NCI-H2107 (cell line): ENCODE results near the gene LRRC17.
"Not testable (repeated sequence)": the region's sequence is repeated elsewhere in the genome, so short reads cannot be mapped to it uniquely, and the experiment has no call there.

Source experiments
- DNase-seq: peaks from one replicate; lab custom pipeline; 2025; lab: John Stamatoyannopoulos, UW

The LRRC17 gene

DNA sequence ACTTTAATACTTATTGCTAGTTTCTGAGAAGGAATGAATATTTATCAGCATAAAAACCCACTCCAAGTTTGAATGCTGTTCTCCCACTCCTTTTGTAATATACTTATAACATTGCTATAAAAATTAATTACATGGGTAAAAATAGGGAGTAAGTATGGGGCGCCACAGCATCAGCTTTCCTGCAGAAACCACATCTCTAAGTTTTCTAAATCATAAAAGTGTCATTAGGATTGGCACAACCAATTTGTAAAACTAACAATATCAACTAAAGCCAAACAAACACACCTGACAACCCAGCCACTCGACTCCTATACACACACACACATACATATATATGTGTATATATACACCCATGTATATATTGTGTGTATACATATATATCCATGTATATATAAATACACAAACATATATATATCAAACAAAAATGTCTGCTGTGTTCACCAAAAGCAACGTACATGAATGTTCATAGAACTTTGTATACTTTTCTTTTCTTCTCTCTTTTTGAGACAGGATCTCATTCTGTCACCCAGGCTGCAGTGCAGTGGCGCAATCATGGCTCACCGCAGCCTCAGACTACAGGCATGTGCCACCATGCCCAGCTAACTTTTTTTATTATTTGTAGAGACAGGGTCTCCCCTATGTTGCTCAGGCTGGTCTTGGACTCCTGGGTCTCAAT is 14.8 kb upstream of the LRRC17 start:
- DNase-seq: no peak

DNA sequence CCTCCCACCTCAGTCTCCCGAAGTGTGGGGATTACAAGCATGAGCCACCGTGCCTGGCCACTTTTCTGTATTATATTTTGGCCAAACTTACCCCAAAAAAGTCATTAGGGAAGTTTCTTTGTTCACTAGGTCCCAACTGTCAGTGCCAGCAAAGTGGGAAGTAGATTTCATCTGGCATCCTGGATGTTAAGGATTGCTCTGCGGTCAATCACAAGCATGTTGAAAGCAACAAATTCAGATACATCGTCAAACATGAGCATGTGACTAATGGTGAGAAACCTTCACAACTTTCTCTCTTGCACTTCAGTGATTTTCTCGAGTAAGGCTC is 14.3 kb upstream of the LRRC17 start:
- DNase-seq: no peak

DNA sequence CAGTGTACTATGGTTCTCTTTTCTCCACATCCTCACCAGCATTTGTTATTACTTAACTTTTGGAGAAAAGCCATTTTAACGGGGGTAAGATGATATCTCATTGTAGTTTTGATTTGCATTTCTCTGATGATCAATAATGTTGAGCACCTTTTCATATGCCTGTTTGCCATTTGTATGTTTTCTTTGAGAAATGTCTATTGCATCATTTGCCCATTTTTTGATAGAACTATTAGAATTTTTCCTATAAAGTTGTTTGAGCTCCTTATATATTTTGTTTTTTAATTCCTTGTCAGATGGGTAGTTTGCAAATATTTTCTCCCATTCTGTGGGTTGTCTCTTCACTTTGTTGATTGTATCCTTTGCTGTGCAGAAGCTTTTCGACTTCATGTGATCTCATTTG is 10.7 kb upstream of the LRRC17 start:
- DNase-seq: not testable (repeated sequence)

DNA sequence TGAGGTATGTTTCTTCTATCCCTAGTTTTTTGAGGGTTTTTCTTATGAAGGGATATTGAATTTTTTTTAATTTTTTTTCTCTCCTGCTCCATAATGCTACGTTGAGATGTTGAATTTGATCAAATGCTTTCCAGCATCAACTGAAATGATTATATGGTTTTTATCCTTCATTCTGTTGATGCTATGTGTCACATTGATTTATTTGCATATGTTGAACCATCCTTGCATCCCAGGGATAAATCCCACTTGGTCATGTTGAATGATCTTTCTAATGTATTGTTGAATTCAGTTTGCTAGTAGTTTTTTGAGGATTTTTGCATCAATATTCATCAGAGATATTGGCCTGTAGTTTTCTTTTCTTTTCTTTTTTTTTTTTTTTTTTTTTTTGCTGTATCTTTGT is 9.2 kb upstream of the LRRC17 start:
- DNase-seq: not testable (repeated sequence)

DNA sequence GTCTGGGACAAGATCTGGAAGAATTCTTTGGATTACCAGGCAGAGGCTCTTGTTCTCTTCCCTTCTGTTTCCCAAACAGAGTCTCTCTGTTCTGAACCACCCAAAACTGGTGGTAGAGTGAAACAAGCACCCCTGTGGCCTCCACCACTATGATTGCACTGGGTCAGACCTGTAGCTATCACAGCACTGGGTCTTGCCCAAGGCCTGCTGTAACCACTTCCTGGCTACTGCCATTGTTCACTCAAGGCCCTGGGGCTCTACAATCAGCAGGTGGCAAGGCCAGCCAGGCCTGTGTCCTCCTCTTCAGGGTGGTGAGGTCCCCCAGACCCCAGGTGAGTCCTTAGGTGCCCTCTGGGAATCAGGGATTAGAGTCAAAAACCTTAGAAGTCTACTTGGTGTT is 4.1 kb upstream of the LRRC17 start:
- DNase-seq: no peak

DNA sequence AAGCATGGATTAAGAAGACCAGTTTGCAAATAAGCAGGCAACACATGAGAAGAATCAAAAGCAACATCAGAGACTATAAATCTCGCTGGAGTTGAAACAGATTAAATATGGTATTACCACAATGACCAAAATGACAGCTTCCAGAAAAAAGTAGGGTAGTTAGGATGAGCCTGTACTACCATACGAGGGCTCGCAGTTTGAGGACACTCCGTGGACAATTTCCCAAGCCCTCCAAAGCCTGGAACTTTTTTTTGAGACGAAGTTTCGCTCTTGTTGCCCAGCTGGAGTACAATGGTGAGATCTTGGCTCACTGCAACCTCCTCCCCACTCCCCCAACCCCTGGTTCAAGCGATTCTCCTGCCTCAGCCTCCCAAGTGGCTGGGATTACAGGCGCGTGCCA is 1.0 kb downstream of the LRRC17 start:
- DNase-seq: no peak

DNA sequence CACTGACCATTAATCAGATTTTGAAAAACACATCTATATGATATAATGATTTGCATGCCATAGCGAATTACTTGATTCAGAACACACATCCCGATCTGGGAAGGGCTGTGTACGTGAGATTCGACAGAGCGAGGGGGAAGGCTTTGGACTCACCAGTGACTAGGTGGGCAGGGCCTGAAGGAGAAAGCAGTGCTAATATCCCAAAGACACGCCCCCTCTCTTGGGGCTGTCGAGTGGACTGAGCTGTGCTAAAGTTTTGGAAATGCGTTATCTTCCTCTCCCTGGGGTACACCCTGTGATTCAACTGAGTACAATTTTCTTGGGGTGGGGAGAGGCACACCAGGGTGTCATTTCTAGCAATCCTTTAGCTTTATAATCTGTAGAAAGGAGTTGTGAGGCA is 1.8 kb downstream of the LRRC17 start:
- DNase-seq: no peak

DNA sequence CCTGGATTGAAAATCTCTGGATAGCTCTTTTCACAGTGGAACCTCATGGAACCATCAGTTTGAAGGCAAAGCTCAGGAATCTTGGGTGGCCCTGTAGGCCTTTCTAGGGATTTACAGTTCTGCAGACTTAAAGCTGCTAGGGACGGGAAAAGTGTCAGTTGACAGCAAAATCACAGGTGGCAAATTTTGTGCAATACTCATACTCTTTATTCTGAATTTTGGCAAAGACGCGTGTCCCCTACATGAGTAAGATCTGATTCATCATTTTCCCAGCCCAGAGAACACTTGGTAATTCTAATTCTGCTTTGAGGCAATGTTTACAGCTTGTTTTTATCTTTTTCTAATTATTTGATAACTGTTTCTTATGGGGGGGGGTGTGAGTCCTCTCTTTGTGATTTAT is 3.6 kb downstream of the LRRC17 start:
- no peak for DNase-seq

DNA sequence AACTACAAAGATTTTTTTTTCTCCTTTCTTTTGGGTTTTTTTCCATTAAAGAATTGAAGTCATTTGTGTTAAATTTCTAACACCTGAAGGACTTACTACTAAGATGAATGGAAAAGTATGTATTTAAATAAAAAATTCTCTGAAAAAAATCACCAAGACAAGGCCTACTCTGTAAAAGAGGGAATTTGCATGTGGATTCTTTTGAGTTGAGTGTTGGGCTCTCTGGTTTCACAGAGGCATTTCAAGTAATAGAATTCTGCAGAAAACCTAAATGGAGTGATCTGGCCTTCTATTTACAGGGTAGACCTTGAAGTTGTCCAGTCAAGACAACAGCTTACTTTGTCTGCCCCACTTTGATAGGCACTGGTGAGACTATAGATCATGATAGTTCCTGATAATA is 4.1 kb downstream of the LRRC17 start:
- no peak for DNase-seq

DNA sequence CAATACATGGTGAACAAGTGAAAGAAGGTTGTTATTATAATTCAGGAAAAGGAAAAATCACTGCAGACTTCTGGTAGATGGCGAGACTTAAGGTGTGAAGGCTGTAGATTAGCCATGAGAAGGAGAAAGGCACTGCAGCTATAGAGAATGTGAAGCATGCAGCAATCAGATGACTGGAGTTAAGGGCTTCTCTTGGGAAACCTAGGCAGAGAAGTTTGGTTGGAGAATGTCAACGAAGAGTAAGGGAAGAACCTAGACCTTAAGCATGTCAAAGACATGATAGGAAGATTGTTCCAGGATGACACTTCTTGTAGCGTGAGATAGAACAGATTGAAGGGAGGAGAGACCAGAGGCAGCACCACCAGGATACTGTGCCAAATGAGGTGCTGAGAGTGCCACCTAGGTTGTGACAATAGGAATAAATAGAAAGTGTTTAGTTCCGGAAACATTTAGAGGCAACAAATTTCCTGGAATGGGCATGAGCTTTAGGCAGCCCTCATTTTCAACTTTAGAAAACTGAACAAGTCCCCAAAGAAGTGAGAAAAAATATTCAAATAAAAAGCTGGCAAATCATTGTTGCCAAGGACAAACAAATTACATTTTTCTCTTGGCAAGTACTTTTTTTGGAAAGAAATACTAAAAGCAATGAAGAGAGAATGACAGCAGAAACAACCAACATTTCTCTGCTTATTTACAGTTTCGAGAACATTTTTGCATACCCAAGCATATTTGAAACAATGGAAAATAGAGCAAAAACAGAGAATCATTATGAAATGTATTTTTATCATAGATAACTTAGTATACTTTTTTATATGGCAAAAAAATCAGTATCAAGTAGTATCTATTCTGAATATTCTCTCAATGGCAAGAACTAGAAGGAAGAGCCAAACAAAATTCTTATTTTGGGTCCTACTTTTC is 4.9 kb downstream of the LRRC17 start:
- DNase-seq: no peak

DNA sequence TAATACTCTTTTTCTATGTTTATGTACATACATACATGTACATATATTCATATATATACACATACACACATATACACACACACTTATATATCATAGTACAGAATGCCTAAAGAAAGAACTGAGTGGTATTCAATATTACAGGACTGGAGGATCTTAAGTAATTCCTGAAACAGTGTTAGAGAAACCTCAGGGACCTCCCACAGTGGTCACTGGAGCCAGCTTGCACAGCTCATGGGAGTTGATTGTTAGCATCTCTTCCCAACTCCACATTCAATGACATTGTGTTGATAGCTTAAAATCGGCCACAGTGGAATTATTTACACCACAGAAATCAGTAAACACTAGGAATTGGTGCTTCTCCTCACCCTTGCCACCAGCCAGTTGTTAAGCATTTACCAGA is 6.0 kb downstream of the LRRC17 start:
- DNase-seq: no peak

DNA sequence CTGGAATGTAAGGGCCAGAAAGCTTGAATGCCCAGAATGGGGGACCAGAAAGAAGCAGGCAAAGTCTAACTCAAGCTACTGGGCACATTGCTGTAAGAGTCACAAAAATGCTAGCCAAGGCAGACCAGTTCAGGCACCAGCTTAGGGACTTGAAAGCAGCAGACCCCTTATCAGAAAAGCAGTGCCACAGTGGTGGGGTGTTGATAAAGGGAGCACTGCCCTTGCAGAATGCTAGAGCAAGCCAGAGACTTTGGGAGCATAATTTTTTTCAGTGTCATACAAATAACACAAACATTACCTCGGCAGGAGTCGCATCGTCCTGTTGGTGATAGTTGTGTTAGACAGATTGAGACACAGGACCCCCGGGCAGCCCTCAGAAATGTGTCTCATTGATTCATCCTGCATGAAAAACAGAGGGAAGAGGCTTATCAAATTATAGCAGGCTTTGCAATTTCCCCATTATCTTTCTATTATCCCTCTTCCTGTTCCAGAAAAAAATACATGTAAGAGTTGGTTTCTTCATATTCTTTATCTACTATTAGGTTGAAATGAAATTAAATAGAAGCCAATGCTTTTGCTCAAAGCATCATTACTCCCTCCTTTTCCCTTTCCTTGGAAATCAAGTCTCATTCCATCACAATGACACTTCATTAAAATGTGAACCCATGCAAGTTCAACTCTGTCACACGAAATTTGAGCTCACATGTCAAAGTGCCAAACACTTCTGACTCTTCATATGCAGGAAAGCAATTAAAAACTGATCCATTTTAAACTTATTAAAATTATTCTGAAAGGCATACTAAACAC is 13.4 kb downstream of the LRRC17 start:
- no peak for DNase-seq

DNA sequence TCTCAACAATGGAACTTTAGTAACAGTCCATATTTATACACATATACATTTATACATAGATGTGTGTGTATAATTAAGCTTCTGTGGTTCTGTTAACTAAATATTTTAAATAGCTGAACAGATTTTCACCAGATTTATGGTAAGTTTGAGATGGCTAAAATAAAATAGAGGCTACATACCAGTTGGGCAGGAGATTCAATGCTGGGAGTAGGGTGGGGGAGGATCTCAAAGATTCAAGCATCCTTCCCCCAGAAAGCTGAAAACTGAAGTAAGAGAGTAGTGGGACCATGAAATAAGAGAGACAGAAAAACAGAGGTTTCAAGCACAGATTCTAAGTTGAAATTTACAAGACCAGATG is 14.0 kb downstream of the LRRC17 start:
- no peak for DNase-seq

DNA sequence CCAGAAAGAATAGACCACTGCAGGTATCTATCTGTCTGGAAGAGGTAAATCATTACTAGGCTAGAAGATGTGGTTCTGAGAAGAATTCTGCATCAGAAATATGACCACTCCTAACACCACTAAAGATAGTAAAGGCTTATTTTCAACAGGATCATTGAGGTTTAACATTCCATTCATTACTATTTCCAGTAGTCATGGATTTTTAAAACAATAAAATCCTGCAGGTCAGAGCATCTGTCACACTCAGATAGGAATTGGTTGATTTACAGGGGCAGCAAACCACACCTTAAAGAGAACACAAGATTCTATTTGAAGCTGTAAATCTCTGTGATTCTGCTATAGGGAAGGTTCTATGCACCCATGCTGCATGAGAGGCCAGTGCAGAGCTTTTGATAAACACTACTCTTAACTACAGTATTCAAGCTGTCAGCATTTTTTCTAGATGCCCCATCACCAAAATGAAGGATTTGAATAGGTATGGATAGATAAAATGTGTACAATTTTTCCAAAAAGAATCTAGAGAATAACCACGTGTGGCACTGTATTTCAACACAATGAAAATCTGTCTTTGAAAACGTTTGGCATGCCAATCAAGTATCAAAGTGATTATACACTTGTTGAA is 14.6 kb downstream of the LRRC17 start:
- no peak for DNase-seq

DNA sequence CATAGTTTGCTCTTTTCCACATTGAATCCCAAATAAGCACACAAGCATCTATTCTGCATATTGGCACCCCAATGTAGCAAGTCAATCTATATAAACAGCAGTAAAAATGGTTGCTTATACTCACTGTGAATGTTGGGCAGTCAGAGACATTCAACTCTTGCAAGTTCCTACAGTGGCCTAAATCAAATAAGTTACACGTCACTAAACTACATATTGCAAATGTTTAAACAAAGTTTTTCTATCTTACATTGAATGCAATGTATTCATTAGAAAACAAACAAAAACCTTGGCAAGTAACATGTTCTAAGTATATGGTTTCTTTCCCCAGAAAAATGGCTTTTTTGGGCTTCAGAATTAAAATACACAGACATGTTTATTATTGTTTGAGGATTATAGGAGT is 19.0 kb downstream of the LRRC17 start:
- no peak for DNase-seq

DNA sequence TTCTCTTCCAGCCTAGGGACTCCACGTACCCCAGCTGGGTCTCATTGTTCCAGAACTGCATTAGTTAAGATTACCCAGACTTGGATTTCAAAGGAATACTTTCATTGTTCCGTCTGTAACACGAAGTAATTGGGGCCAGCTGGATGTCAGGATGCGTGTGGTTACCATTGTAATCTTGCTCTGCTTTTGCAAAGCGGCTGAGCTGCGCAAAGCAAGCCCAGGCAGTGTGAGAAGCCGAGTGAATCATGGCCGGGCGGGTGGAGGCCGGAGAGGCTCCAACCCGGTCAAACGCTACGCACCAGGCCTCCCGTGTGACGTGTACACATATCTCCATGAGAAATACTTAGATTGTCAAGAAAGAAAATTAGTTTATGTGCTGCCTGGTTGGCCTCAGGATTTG is 21.0 kb downstream of the LRRC17 start:
- DNase-seq: peak; percentile 4

DNA sequence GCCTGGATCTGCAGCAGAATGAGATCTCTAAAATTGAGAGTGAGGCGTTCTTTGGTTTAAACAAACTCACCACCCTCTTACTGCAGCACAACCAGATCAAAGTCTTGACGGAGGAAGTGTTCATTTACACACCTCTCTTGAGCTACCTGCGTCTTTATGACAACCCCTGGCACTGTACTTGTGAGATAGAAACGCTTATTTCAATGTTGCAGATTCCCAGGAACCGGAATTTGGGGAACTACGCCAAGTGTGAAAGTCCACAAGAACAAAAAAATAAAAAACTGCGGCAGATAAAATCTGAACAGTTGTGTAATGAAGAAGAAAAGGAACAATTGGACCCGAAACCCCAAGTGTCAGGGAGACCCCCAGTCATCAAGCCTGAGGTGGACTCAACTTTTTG is 21.4 kb downstream of the LRRC17 start:
- DNase-seq: no peak

DNA sequence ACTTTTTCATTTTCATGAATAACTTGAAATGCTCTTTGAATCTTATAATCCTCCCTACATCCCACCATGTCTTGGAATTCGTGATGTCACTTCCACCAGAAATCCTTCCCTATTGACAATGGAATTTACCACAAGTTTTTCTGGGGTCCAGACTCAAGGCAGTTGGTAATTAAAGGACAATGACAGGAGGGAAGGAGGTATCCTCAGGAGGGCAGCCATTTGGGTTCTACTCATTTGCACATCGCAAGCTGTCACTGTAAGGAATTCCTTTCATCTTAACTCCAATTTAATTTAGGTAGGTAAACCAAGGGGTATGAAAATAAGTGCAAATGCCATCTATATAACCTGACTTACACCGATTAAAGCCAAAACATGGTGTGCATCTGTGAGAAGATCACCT is 21.9 kb downstream of the LRRC17 start:
- DNase-seq: no peak

DNA sequence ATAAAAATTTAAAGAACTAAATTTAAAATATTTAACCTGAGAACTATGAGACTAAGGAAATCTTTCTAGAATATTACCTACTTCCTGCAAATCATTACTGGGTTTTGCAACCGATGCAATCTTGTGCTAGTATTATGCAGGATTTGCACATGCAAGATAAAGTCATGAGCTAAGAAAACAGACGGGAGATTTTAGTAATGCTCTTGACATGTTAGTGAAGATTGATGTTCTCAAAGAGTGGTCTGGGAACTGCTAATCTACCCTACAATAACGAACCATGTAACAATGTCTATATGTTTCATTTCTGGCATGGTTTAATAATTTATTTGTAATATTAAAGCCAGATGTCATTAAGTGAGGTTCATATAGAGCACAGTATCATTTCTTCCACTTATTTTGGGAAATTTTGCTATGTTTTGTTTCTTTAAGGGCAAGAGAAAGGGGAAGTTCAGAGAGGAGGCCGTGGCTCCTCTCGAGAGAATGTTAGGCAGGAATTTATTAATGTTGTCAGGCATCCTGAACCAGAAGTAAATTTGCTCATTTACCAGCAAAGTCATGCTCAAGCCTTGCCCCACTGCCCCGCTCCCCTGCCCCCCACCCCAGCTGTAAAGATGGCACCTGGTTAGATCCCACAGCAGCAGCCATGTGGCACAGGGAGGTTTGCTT is 22.8 kb downstream of the LRRC17 start:
- no peak for DNase-seq

DNA sequence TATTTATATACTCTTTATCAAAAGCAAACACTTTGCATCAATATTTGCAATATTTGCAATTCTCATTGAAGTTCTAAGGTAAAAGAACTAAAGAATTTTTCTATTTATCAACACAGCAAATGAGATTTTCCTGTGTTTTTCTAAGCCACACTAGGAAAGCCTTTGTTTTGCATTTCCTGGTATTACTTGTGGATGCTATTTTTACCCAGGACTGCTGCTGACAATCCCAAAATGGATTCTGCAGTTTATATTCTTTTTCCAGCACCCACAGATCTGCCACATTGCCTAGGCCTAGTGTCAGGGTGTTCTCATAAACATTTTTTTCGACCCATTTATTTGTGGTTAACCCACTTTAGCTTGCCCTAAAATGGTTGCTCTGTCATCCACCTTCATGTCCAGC is 25.9 kb downstream of the LRRC17 start:
- DNase-seq: no peak

DNA sequence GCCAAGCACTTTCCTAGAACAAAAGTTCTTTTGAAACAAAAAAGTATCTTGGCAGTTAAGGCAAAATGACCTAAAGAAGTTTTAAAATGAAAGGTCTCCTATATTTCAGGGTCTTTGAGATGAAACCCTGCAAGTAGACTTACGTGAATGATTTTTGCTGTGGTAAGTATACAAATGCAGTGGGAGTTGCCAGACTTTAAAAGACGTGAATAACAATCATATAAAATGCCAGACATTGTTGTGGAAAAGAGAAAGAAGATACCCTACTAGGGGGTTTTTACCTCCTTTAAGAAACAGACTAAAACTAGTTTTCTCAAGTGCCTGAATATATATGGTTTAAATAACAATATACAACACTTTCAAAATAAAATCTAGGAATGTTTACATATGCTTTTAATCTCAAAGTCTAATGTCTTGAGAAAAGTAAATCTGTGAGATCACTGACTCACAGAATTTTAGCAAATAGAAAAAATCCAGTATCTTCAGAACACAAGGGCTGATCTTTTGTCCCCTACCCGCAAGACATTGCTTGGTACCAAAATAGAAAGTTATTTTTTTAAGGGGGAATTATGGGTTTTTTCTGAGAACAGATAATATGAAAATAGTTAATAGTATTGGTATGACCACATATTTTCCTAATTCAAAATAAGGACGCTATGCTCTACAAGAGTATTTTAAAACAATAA is 29.5 kb downstream of the LRRC17 start:
- no peak for DNase-seq
